H1 (cell line): ENCODE results near the gene DRC3. TPM values are rescaled to one million over a fixed set of nuclear protein-coding genes. Genes with fewer than 3 reads are reported as not detected.

Experiments used
- EP300 ChIP-seq, 2 experiments: IDR thresholded peaks; 1 replicate in 1 of 2; 2 replicates in 1 of 2; pipeline ENCODE4 v1.6.1; 2011 to 2012; ENCODE audit warnings: low read depth in 2 of 2, low read length in 2 of 2, mild to moderate bottlenecking in 2 of 2, borderline replicate concordance in 1 of 2, inconsistent platforms in 1 of 2, moderate library complexity in 1 of 2
- YY1 ChIP-seq: IDR thresholded peaks from 2 replicates; pipeline ENCODE4 v1.6.1; 2011; ENCODE audit warnings: low read depth, mild to moderate bottlenecking, low read length
- polyA plus RNA-seq, 7 experiments: library from polyadenylated mRNA; depleted of rRNA in 3 of 7; stranded (reverse) in 5 of 7; unstranded in 2 of 7; fragments of >200 nt in 5 of 7; fragments of 200-250 nt in 2 of 7; gene quantifications; 1 replicate in 5 of 7; 2 replicates in 1 of 7; 4 replicates in 1 of 7; pipeline versions ENCODE4 v1.2.1 to v1.2.3, GENCODE V29; 2011 to 2013; ENCODE audit warnings: missing spikeins in 2 of 7, mixed read lengths in 2 of 7
- total RNA-seq: library from RNA; stranded (reverse); fragmentation: NEBNext Ultra II Directional; extraction: Animal tissue kit (Norgen Biotek cat#: 25700); gene quantifications from 2 replicates; pipeline ENCODE4 v1.2.1, GENCODE V29; 2021

Gene DRC3
- total and polyA plus RNA-seq, 2 of the 8 experiments (the other 6 are each of a cell fraction or from before 2014, with no cell fraction given) = 0.59 TPM; not detected in 1

- TF ChIP-seq EP300 (IDR thresholded peaks at IDR 0.05; ENCODE audit: borderline replicate concordance in 1 of 2, low read depth in 2 of 2, low read length in 2 of 2) = no peak
- TF ChIP-seq YY1 = no peak
Observed at GRCh38 chr17:18033442-18034099, 60.9 kb downstream of the DRC3 start (continued).
